Esophagus squamous epithelium (tissue), 5 donors: ENCODE data around the gene KRTAP19-3. TPM values are rescaled to one million over a fixed set of nuclear protein-coding genes. Genes with fewer than 3 reads are reported as not detected.

Experiments
- DNase-seq: peaks from one replicate; lab custom pipeline; 2025; lab: John Stamatoyannopoulos, UW
- H3K27ac ChIP-seq, 4 donors: fragments of 200-600 bp; sonication (generic); one replicate each; pipeline ENCODE4 v1.5.1; 2016 to 2019; ENCODE audit warnings: mild to moderate bottlenecking in 1 of 4
- H3K27me3 ChIP-seq, 4 donors: fragments of 200-600 bp; sonication (generic); 1 replicate in 3 of 4; 2 replicates in 1 of 4; pipeline versions ENCODE4 v1.5.1 to v1.6.0; 2017 to 2021; ENCODE audit warnings: antibody characterized with exemption in 1 of 4
- H3K36me3 ChIP-seq, 3 donors: fragments of 200-600 bp; sonication (generic); one replicate each; pipeline ENCODE4 v1.5.1; 2016 to 2019
- H3K4me1 ChIP-seq, 3 donors: fragments of 200-600 bp; sonication (generic); one replicate each; pipeline ENCODE4 v1.5.1; 2017 to 2019
- H3K4me3 ChIP-seq, 4 donors: fragments of 200-600 bp; sonication (generic); 1 replicate in 3 of 4; 2 replicates in 1 of 4; pipeline ENCODE4 v1.5.1; 2016 to 2019; ENCODE audit warnings: mild to moderate bottlenecking in 2 of 4, moderate library complexity in 1 of 4
- H3K9me3 ChIP-seq, 3 donors: fragments of 200-600 bp; sonication (generic); one replicate each; pipeline ENCODE4 v1.5.1; 2016 to 2019
- POLR2A ChIP-seq, 4 donors: fragments of 450-650 bp; IDR thresholded peaks; one replicate each; pipeline ENCODE4 v1.6.1; 2017; ENCODE audit warnings: antibody characterized with exemption in 4 of 4, mild to moderate bottlenecking in 4 of 4, moderate library complexity in 3 of 4
- WGBS, 2 donors: methylation state at CpG; one replicate each; pipeline ENCODE4 v1.1.5; 2018; 5-methylcytosine and 5-hydroxymethylcytosine counted together
- intact Hi-C: fragments of 100-400 bp; cut with DNase I; formaldehyde crosslinking; loops from one replicate; pipeline ENCODE4 v1.15.0; 2022
- total RNA-seq, 4 donors: library from RNA; depleted of rRNA; stranded (reverse); fragments of >200 nt; gene quantifications; one replicate each; pipeline ENCODE4 v1.1.0, GENCODE V29; 2016
- TF ChIP-seq, protein P1 (sequence below), 6 experiments: fragments of 450-650 bp in 4 of 6; fragments of 200-600 bp in 2 of 6; sonication (generic) in 2 of 6; IDR thresholded peaks; one replicate each; pipeline ENCODE4 v1.5.1; 2016 to 2019; ENCODE audit warnings: antibody characterized with exemption in 6 of 6, mild to moderate bottlenecking in 4 of 6, moderate library complexity in 4 of 6
- donor health status: DM: yes; HTN: yes; CAD: no.

The KRTAP19-3 gene
- total RNA-seq, 4 donors from 2014 or later, result not detected

DNA sequence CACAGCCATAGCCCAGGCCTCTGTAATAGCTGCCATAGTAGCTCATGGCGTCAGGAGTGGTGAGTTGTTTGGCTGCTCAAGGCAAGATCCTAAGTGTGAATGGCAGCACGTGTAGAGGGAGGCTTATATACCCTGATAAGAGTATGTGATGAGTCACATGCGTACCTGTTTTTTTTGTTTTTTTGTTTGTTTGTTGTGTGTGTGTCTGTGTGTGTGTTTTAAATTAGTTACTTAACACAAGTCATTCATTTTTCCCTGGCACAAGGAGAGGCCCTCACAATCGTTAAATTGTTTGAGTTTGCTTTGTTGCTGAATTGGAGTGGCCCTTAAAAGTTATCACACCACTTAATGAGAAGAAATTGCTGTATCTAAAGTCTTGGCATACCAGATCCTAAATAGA, 5.3 kb upstream of the KRTAP19-3 start, which contains the start of gene KRTAP19-4:
Gene KRTAP19-4 (minus strand): TSS at position 101 of the 400 bp plus-strand sequence. CDS start 55 bp downstream, at position 46.
- no peak for DNase-seq
- H3K9me3 ChIP-seq, result no peaks in the 10 kb centered on the region
- intact Hi-C loops, result no loop called here
- H3K27ac ChIP-seq, result no peak within 1 kb of the TSS
- no peak for TF ChIP-seq POLR2A (IDR thresholded peaks at IDR 0.05)
- TF ChIP-seq, protein P1, sequence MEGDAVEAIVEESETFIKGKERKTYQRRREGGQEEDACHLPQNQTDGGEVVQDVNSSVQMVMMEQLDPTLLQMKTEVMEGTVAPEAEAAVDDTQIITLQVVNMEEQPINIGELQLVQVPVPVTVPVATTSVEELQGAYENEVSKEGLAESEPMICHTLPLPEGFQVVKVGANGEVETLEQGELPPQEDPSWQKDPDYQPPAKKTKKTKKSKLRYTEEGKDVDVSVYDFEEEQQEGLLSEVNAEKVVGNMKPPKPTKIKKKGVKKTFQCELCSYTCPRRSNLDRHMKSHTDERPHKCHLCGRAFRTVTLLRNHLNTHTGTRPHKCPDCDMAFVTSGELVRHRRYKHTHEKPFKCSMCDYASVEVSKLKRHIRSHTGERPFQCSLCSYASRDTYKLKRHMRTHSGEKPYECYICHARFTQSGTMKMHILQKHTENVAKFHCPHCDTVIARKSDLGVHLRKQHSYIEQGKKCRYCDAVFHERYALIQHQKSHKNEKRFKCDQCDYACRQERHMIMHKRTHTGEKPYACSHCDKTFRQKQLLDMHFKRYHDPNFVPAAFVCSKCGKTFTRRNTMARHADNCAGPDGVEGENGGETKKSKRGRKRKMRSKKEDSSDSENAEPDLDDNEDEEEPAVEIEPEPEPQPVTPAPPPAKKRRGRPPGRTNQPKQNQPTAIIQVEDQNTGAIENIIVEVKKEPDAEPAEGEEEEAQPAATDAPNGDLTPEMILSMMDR (IDR thresholded peaks at IDR 0.05), result no peak
- H3K36me3 ChIP-seq, result no peaks in the 10 kb centered on the region
- H3K4me3 ChIP-seq, result no peak within 1 kb of the TSS
- whole genome bisulfite sequencing, 2 donors, result 61 to 68% methylated on average over 4 of the region's 4 CpGs
- no peaks in the 10 kb centered on the region for H3K4me1 ChIP-seq
- H3K27me3 ChIP-seq, result no peaks in the 10 kb centered on the region

DNA sequence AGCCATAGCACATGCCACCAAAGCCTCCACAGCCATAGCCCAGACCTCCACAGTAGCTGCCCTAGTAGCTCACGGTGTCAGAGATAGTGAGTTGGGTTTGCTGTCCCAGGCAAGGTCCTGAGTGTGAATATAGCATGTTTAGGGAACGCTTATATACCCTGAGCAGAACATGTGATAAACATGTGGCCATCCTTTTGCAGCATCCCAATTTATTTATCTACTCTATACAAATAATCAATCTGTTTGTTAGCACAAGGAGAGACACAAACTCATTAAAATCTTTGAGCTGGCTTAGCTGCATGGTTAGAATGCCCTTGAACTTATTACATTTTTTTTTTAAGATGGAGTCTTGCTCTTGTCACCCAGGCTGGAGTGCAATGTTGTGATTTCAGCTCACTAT, 4.5 kb downstream of the KRTAP19-3 start, which contains the start of gene KRTAP19-2:
Gene KRTAP19-2 (minus strand): TSS at position 101 of the 400 bp plus-strand sequence. CDS start 88 bp downstream, at position 13.
- WGBS, 2 donors, result 71 to 100% methylated on average over 1 to 2 of the region's 2 CpGs
- no peaks in the 10 kb centered on the region for H3K4me1 ChIP-seq
- H3K27me3 ChIP-seq, result no peaks in the 10 kb centered on the region
- H3K27ac ChIP-seq, result no peak within 1 kb of the TSS
- TF ChIP-seq, protein P1 (IDR thresholded peaks at IDR 0.05), result no peak
- no peak for TF ChIP-seq POLR2A (IDR thresholded peaks at IDR 0.05)
- intact Hi-C loops, result no loop called here
- DNase-seq, result no peak
- peaks cover 0 to 11% (median 8%) of the 10 kb centered on the region in 3 donors for H3K9me3 ChIP-seq
- H3K36me3 ChIP-seq, result no peaks in the 10 kb centered on the region
- H3K4me3 ChIP-seq, result no peak within 1 kb of the TSS

DNA sequence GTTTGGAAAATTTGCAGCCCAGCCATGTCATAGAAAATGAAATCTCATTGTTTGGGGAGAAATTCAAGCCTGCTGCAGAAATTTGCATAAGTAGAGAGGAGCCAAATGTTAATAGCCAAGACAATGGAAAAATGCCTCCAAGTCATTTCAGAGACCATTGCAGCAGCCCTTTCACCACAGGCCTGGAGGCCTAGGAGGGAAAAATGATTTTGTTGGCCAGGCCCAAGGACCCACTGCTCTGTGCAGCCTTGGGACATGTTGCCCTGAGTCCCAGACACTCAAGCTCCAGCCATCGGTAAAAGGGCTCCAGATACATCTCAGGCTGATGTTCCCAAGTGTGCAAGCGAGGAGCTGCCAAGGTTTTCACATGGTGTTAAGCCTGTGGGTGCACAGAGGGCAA, 5.6 kb downstream of the KRTAP19-3 start:
- Histone ChIP-seq H3K27ac (no peak overlapping the region), H3K9me3 (peaks cover 0 to 11% (median 8%) of the 10 kb centered on the region in 3 donors), H3K4me3 (no peak overlapping the region), H3K36me3 (no peaks in the 10 kb centered on the region), H3K4me1 (no peaks in the 10 kb centered on the region), H3K27me3 (no peaks in the 10 kb centered on the region)
- DNase-seq, result no peak
- TF ChIP-seq, protein P1 (IDR thresholded peaks at IDR 0.05), result no peak
- no peak for TF ChIP-seq POLR2A (IDR thresholded peaks at IDR 0.05)
- 53% methylated on average over 2 of the region's 2 CpGs; no CpG with 5 or more reads in 1 of the 2 donors for WGBS, 2 donors
- intact Hi-C loops, result no loop called here

DNA sequence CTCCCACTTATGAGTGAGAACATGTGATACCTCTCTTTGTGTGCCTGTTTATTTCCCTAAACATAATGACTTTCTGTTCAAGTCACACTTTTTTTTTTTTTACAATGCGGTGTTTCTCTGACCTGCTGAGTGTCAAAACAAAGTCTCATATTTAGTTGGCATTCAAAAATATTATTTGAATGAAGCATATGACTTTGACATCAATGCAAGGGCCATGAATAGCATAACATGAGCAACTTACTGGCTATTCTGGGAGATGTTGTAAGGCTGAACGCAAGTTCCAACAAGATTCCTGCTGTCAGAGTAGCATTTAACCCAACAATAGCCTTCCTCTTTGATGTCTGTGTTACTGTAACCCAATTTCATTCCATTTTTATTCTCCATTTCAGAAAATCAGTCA, 9.7 kb downstream of the KRTAP19-3 start:
- Histone ChIP-seq H3K27ac (no peak overlapping the region), H3K36me3 (no peaks in the 10 kb centered on the region), H3K4me3 (no peak overlapping the region), H3K9me3 (peaks cover 0 to 10% (median 8%) of the 10 kb centered on the region in 3 donors), H3K27me3 (no peaks in the 10 kb centered on the region), H3K4me1 (no peaks in the 10 kb centered on the region)
- DNase-seq, result no peak
- WGBS, 2 donors, result 38 to 39% methylated on average over 2 of the region's 2 CpGs
- TF ChIP-seq, protein P1 (IDR thresholded peaks at IDR 0.05), result no peak
- no peak for TF ChIP-seq POLR2A (IDR thresholded peaks at IDR 0.05)
- intact Hi-C loops, result no loop called here

DNA sequence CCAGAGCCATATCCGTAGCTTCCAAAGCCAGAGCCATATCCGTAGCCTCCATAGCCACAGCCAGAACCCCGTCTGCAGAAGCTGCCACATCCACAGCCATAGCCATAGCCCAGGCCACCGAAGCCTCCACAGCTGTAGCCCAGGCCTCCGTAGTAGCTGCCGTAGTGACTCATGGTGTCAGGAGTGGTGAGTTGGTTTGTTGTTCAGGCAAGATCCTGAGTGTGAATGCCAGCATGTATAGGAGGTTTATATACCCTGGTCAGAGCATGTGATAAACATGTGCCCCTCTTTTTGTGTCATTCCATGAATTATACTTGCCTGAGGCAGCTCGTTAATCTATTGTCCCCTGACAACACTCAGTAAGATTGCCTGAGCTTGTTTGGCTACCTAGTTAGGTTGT, 11.7 kb downstream of the KRTAP19-3 start, which contains the start of gene KRTAP19-1:
Gene KRTAP19-1 (minus strand): TSS at position 223 of the 400 bp plus-strand sequence. CDS start 50 bp downstream, at position 173.
- TF ChIP-seq, protein P1 (IDR thresholded peaks at IDR 0.05), result no peak
- no peak for TF ChIP-seq POLR2A (IDR thresholded peaks at IDR 0.05)
- Histone ChIP-seq H3K4me3 (no peak within 1 kb of the TSS), H3K4me1 (no peaks in the 10 kb centered on the region), H3K9me3 (no peaks in the 10 kb centered on the region), H3K36me3 (no peaks in the 10 kb centered on the region), H3K27ac (no peak within 1 kb of the TSS), H3K27me3 (no peaks in the 10 kb centered on the region)
- 66 to 78% methylated on average over 4 to 7 of the region's 7 CpGs for WGBS, 2 donors
- DNase-seq, result no peak
- intact Hi-C loops, result no loop called here
